HG03457 (cell line): ENCODE data around the gene UGT2A3.
"Not testable (repeated sequence)": the region's sequence is repeated elsewhere in the genome, so short reads cannot be mapped to it uniquely, and the experiment has no call there.

Experiments
- ATAC-seq: cut with Tn5 transposase; IDR thresholded peaks from one replicate; pipeline ENCODE4 v1.9.1; 2021; ENCODE audit warnings: moderate number of reproducible peaks; ENCODE audit not compliant: unreplicated experiment

The UGT2A3 gene

DNA sequence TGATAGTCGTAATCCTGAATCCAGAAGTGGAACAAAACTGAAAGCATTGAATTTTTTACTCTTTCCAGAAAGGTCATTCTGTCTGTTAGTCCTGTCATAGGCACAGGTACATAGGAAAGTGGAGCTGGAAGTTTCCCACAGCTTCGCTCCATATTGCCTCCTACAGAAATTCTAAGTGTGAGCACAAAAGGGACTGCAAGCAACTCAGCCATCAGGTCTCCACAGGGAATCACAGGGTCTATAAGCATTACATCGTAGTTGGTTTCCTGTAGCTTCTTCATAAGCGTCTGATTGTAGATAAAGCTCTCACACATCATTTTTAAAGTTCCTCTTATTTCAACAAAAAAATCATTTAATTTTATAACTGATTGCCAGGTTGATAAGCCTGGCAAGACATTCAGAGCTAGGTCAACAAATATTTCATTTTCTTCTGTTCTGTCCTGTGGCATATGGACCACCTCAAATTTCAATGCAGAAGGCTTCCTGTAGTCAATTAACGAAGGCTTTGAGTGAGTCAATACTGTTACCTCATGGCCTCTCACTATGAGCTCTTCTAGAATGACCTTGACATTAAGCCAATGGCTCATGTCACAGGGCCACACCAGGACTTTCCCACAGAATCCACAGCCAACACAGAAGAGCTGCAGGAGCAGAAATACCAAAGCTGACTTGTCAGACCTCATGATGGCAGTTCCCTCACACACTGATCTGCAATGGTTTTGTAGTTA, at the start of gene UGT2A3:
Gene UGT2A3 (minus strand): TSS at position 727 of the 728 bp plus-strand sequence. CDS start 44 bp downstream, at position 683.
- no peak for ATAC-seq

DNA sequence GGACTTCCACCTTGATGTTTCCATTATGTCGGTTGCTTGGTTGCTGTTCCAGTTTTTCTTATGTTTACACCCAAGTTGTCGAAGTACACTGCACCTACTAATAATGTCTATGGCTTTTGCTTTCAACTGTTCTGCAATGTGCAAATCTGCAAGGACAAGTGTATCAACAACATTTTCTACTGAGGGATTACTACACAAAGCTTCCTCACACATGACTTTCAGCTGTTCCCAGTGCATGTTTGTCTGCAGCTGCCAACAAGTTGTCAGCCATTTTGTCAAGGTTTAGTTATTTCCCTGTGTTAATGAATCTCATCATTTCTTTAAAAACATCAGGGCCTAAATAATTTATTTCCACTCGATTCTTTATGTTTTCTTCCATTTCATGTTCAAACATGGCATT, 45.4 kb upstream of the UGT2A3 start:
- no peak for ATAC-seq

DNA sequence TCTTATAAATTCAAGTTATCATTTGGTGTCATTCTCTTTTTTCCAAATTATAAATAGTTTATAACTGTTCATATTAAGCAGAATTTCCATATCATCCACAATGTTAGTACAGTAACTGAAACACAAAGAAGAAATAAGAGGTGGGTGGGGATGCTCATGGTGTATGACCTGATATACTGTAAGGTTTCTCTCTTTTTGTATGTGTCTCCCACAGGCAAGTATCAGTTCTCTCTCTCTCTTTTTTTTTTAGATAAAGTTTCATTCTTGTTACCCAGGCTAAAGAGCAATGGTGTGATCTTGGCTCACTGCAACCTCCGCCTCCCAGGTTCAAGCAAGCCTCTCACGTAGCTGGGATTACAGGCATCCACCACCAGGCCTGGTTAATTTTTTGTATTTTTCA, 43.7 kb upstream of the UGT2A3 start:
- ATAC-seq: peak; percentile 76

DNA sequence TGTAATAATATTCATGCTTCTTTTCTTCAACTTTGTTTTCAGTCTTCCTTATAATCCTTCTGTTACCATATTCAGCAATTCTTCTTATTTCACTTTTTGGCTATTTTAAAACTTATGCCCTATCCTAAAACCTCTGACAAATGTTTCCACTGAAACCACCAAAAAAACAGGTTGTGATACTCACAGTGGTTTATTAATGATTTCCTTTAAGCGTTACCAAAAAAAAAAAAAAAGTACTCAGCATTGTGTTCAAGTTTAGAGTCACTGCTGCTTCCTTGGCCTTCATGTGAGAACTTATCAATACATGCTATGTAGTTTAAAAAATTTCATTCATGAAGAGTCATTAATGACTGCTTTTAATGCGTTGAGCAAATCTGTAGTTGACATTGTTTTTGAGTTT, 35.4 kb upstream of the UGT2A3 start:
- ATAC-seq: peak; percentile 80

DNA sequence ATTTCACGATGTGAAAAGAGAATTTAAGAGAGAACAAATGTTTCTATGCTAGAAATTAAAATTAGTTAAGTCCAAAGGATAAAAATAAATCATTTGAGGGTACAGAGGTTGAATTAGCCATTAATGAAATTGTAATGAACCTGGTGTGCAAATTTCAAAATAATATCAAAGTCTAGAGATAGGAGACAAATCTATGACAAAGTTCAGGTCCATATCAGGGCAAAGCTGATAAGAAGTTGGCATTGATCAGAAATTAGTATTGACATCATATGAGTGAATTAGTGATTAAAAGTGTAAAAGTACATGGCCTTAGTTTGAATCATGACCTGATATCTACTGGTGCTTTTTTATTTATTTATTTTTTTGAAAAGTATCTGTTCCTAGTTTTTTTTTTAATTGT, 33.8 kb upstream of the UGT2A3 start:
- no peak for ATAC-seq

DNA sequence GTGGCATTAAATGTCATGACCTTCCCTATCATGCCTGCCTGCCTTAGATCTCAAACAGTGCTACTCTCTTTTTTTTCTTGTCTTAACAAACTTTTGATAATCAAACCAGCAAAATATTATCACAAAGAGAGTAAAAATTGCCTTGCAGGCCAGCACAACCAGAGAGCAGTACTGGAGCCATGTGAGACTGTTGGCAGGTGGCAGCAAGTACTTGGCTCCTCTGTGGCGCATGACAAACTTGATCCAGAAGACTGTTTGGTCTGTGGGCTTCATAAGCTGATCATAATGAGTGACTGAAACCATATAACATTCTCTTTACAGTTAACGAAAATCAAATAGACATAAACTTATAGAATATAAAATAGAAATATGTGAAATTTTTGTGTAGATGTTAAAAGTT, 33.3 kb upstream of the UGT2A3 start:
- no peak for ATAC-seq

DNA sequence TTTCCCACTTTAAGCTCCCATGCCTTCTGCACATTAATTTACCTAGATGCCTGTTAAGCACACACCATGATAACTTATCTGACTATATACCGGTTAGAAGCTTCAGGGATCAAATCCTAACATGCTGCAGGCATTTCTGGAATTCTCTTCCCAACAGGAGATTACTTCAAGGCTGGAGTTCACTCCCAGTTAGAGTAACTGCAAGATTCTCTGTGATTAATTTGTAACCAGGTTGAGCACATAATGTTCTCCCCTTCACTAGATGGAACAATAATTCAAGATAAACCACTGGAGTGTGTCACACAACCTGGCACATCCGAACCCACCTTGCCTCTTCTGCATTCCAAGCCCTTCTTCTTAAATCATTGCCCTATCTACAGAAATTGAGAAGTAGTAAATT, 11.8 kb upstream of the UGT2A3 start:
- no peak for ATAC-seq

DNA sequence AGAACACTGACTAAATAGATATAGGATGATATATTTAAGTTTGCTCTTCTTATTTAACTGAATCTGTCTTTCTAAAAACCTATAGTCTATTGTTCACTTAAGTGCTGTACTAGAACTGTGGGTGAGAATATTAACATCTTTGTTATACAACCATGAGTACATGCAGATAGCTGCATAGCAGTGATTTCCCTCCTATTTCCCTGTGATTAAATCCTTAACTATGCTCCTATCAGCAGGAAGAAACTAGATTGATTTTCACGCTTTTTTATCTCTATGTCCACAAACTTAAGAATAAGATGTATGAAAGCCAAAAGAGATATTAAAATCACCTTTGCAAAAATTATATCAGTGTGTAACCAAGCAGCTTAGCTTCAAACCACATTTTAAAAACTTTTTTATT, 11.3 kb upstream of the UGT2A3 start:
- no peak for ATAC-seq

DNA sequence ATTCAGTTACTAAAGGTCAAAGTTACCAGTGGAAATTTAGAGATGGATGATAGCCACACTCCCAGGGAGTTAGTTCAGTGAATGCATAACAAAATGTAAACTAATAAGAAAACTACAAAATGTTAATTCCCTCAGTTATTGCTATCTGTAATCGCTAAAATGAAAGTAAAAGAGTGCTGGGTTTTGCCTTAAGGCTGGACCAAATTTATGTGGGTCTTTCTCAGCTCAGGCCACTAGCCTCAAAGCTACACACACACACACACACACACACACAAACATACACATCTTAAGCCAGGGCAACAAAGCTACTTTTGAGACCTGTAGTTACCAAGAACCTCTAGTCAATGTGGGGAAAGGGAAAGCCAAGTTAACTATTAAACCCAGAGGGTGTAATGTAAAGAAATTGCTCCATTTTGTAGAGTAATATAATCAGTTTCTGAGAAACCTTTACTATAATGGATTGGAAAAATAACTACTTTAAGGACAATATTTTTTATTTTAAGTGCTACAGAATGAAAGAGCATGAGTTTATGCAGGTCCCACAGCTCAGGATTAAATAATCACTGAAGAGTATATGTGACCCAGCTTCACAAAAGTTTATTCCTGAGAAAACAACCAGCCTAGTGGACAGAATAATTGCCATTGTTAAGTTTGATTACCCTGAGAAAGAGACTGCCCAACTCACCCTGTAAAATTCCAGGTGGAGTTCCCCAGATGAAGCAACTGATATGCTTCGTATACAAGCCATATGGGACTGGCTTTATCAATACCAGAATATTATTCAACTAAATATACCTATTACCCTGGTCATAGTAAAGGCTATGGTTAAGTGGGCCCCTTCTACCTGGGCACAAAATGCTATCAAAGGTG, 8.9 kb upstream of the UGT2A3 start:
- ATAC-seq: no peak

DNA sequence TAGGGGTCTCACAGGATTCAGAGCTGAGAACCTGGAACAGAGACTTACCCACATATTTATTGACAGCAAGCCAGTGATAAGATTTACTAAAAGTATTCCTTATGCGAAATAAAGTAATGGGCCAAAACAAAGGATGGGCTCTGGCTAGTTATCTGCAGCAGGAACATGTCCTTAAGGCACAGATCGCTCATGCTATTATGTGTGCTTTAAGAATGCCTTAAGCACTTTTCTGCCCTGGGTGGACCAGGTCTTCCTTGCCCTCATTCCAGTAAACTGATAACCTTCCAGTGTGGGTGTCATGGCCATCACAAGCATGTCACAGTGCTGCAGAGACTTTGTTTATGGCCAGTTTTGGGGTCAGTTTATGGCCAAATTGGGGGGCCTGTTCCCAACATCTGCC, 7.5 kb upstream of the UGT2A3 start:
- not testable (repeated sequence) for ATAC-seq

DNA sequence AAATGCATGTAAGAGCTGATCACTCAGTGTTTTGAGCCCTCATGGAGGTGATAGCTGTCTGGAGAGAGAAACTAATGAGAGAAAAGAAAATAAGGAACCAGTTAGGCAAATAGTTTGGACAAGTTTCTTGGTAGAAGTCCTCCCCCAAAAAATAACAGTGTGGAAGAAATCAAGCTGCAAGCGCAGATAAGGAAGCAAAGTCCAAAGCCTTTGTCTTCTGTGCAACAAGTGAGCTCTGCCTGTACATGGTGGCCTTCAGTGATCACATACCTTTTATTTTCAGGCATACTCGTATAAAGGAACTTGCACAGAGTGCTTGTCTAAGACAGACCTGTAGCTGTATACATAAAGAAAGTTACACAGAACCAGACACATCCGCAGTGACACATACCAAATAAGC, 2.5 kb upstream of the UGT2A3 start:
- ATAC-seq: no peak

DNA sequence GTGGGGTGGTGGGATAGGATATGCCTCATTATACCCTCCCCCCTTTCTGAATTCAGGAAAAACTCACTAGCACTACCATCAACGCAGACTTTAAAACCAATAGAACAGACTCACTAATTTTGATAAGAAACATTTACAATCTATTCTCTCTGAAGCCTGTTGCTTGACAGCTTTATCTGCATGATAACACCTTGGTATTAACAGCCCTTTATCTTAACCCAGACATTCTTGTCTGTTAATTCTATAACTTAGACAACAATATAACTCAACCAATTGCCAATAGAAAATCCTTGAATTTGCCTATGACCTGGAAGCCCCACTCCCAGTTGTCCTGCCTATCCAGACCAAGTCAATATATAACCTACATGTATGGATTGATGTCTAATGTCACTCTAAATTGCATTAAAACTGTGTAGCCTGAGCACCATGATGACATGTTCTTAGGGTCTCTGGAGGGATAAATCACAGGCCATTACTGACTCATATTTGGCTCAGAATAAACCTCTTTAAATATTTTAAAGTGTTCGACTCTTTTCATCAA, 1.5 kb upstream of the UGT2A3 start:
- no peak for ATAC-seq

DNA sequence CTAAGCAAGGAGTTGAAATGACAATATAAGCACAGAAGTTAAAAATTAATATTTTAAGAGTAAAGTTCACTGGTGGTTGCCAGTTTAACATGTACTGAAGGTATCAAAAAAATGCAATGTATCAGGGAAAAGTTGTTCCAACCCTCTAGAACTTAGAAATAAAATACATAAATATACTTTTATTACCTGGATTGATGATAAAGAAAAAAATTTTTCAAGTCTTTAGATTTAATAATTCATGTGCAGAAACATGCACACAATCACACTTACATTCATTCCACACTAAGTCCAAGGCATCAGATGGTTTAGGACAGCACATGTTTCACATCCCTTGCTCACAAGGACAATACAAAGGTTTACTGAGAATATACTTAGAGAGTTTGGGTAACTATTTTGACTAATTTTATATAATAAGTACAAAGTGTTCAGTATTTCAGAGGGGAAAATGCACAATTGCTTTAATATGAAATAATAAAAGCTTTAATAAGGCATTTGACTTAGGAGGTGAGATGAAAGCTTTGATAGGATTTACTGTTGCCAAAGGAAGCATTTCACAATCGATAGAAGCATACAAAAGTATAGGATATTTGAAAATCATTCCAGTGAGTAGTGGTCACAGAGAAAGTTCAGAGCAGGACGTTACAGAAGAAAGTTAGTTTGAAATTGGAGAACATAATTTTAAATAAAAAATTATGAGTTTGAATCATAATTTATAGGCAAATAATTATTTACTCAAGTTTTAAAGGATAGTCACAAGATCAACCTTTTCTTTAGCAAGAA, 392 bp upstream of the UGT2A3 start:
- ATAC-seq: no peak

DNA sequence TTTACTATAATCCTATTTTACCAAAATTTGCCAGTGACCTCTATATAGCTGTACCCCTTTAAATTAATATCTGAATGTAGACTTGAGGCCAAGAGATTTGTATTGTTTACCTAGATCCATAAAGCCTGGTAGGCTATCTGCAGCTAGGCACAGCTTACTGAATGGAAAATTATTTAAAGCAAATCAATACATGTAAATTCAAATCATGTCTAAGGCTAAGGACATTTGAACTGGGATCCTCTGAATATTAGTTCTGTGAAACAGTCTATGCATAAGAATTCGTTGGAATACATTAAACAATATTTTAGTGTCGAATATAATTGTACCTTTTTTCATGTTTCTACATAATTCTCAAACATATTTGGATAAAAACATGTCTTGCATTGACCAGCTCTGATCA, 1.6 kb downstream of the UGT2A3 start:
- no peak for ATAC-seq

DNA sequence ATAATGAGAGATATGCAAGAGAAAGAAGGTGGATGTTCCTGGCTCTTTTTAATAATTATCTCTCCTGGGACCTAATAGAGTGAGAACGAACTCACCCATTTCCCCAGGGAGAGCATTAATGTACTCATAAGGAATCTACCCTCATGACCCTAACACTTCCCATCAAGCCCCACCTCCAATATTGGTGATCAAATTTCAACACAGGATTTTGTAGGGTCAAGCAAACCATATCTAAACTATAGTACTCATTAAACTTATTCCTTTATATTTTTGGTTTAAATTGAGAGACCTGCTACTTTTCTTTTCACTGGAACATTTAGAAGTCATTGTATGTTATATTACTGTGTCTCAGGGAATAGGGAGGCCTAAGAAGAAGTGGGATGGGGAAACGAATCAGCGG, 2.6 kb downstream of the UGT2A3 start:
- no peak for ATAC-seq

DNA sequence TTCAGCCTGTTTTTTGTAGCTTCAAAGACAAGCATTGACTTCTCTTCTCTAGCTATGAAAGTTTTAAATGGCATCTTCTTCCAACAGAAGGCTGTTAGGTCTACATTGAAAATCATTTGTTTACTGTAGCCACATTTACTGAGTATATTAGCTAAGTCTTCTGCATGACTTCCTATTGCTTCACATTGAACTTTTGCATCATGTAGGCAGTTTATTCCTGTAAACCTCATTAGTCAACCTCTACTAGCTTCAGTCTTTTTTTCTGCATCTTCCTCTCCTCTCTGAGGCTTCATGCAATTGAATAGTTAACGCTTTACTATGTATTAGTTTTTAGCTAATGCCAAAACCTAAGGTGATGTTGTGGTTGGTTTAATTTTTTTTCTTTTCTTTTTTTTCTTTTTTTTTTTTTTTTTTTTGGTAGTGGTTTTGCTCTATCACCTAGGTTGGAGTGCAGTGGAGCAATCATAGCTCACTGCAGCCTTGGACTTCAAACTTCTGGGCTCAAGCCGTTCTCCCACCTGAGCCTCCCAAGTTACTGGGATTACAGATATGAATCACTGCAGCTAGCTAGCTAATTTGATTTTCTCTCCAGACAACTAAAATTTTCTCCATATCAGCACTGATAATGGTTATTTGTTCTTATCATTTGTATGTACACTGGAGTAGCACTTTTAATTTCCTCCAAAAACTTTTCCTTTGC, 3.4 kb downstream of the UGT2A3 start:
- ATAC-seq: no peak

DNA sequence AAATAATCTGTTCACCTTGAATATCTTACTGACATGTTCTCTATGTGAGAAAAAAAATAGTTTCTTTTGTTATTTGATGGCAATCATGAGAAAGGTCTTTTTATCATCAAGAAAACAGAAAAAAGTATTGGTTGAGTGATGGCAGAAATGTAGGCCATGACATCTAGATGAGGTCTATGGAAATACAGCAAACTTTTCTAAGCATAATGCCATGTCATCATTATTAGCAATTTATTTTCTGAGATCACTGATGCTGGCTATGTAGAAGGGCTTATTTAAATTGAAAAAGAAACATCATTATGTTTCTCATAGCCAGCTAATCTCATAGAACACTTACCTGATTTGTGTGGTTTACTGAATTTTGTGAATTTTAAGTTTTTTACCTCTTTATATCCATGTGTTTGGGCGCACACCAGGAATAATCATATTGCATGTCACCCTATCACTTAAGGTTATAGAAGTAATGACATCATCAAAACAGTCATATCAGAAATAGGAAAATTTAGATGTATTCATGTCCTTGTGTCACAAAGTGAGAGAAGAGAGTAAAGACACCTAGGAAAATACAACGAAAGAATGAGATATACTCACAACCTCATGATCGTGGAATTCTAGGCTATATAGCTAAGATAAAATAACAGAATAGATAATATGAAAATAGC, 22.4 kb downstream of the UGT2A3 start:
- ATAC-seq: no peak

DNA sequence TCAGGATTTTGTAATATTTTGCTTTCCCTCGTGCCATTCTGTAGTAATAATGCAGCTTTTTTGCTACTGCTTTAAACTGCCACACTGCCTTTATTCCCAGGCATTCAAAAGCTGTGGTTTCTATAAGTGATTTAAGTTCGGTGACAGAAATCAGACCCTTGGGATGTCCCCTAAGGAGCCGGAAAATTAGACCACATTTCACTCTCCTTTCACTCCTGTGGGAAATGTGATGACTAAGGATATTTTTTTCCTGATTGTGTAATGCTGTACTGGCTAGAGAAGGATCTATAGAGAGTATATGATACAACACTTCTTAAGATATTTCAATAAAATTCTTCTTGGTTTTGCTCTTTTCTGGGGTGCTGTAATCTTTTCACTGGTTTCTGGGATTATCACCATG, 24.4 kb downstream of the UGT2A3 start:
- ATAC-seq: no peak

DNA sequence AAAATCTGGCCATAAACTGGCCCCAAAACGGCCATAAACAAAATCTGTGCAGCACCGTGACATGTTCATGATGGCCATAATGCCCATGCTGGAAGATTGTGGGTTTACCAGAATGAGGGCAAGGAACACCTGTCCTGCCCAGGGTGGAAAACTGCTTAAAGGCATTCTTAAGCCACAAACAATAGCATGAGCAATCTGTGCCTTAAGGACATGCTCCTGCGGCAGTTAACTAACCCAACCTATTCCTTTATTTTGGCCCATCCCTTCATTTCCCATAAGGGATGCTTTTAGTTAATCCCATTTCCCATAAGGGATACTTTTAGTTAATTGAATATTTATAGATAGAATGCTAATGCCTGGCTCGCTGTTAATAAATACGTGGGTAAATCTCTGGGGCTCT, 29.4 kb downstream of the UGT2A3 start:
- not testable (repeated sequence) for ATAC-seq

DNA sequence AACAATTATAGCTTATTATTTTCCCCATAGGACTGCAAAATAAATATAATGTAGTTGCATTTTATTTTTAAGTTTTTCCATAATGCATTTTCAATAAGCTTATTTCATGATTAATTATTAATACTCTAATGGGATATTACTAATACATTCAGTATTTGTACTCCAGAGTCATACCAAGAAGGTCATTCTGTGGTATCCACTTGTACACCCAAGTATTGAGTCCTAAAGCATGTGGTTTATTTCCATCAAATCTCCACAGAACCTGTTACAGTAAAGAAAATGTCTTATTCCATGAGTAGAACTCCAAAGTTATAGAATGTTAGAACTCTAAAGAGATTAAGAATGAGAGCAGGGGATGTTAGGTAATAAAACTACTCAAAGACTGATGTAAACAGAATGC, 30.6 kb downstream of the UGT2A3 start:
- ATAC-seq: no peak
